GM18517 (cell line): ENCODE data around the gene NIPA2.
"Not testable (repeated sequence)": the region's sequence is repeated elsewhere in the genome, so short reads cannot be mapped to it uniquely, and the experiment has no call there.

Experiments used
- ATAC-seq: cut with Tn5 transposase; IDR thresholded peaks from one replicate; pipeline ENCODE4 v1.9.1; 2021; ENCODE audit warnings: mild to moderate bottlenecking, moderate library complexity; ENCODE audit not compliant: unreplicated experiment

Gene NIPA2

GRCh38 chr15:22838292-22839042 is at the start of gene NIPA2:
NIPA2 (plus strand) TSS chr15:22838666; CDS start chr15:22851732, 13,066 bp downstream.
- peak; percentile 75 for ATAC-seq

- ATAC-seq = no peak
Measured at GRCh38 chr15:22794063-22794462, 44.4 kb upstream of the NIPA2 start.

GRCh38 chr15:22794621-22795167 is 43.8 kb upstream of the NIPA2 start:
- no peak for ATAC-seq

GRCh38 chr15:22795206-22796063 is 43.0 kb upstream of the NIPA2 start:
- no peak for ATAC-seq

- peak; percentile 10 for ATAC-seq
Measured at GRCh38 chr15:22796079-22796478, 42.4 kb upstream of the NIPA2 start.

GRCh38 chr15:22799902-22800301 is 38.6 kb upstream of the NIPA2 start:
- ATAC-seq = no peak

GRCh38 chr15:22803006-22803405 is 35.5 kb upstream of the NIPA2 start:
- not testable (repeated sequence) for ATAC-seq

- ATAC-seq = no peak
Measured at GRCh38 chr15:22806156-22806555, 32.3 kb upstream of the NIPA2 start.

- no peak for ATAC-seq
Measured at GRCh38 chr15:22806664-22807063, 31.8 kb upstream of the NIPA2 start.

- not testable (repeated sequence) for ATAC-seq
Measured at GRCh38 chr15:22807831-22808230, 30.6 kb upstream of the NIPA2 start.

- ATAC-seq = no peak
Measured at GRCh38 chr15:22808240-22808639, 30.2 kb upstream of the NIPA2 start.

- ATAC-seq = no peak
Measured at GRCh38 chr15:22808761-22809280, 29.6 kb upstream of the NIPA2 start.

- no peak for ATAC-seq
Measured at GRCh38 chr15:22810033-22810852, 28.2 kb upstream of the NIPA2 start.

GRCh38 chr15:22810853-22811338 is 27.6 kb upstream of the NIPA2 start:
- no peak for ATAC-seq

GRCh38 chr15:22811640-22812039 is 26.8 kb upstream of the NIPA2 start:
- ATAC-seq = no peak

GRCh38 chr15:22813844-22814243 is 24.6 kb upstream of the NIPA2 start:
- ATAC-seq = no peak

GRCh38 chr15:22815766-22816165 is 22.7 kb upstream of the NIPA2 start:
- ATAC-seq = no peak

- no peak for ATAC-seq
Measured at GRCh38 chr15:22819651-22820050, 18.8 kb upstream of the NIPA2 start.

- no peak for ATAC-seq
Measured at GRCh38 chr15:22823495-22824128, 14.9 kb upstream of the NIPA2 start.

- no peak for ATAC-seq
Measured at GRCh38 chr15:22827125-22827524, 11.3 kb upstream of the NIPA2 start.
